GM12875 (cell line): ENCODE measurements around the gene BMP6.
"Not testable (repeated sequence)": the region's sequence is repeated elsewhere in the genome, so short reads cannot be mapped to it uniquely, and the experiment has no call there.

Experiments
- H3K4me3 ChIP-seq: one replicate; pipeline ENCODE4 v1.5.1; 2011; ENCODE audit warnings: low read depth, low read length, control low read depth
- TF ChIP-seq, protein P1 (sequence below): IDR thresholded peaks from 2 replicates; pipeline ENCODE4 v1.5.1; 2011; ENCODE audit warnings: low read depth, mild to moderate bottlenecking, control low read depth, inconsistent platforms, low read length, moderate library complexity, borderline replicate concordance; ENCODE audit not compliant: insufficient read depth

The BMP6 gene

DNA sequence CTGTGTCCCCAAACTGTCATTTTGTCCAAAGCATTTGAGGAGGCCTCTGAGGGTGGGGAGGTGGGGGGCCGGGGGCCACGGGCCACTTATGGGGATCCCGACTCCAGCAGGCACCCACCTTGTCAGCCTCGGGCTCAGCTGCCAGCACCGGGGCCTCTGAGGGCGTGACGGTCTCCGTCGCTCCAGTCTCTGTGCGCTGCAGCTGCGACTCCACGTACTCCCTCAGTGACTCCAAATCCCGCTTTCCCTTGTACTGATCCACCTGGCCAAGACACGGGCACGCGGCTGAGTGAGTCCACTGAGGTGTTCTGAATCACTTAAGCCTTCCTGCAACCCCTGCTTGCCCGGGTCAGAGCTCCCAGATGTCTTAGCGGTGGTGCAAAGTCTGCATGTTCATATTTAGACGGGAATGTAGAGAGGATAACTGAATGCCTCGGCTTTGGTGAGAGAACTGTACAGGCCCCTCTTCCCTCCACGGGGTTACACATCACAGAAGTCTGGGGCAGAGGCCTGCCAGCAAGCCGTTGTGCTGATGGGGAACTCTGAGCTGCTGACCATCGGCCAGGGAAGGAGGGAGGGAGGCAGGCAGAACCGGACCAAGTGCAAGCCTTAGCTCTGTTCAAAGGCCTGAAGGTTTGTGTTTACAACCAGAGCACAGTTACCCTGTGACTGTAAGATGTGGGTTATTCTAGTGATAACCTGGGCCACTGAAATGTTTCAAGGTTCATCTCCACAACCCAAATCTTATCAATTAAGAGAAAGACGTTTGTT is 162.9 kb downstream of the BMP6 start:
- TF ChIP-seq, protein P1, sequence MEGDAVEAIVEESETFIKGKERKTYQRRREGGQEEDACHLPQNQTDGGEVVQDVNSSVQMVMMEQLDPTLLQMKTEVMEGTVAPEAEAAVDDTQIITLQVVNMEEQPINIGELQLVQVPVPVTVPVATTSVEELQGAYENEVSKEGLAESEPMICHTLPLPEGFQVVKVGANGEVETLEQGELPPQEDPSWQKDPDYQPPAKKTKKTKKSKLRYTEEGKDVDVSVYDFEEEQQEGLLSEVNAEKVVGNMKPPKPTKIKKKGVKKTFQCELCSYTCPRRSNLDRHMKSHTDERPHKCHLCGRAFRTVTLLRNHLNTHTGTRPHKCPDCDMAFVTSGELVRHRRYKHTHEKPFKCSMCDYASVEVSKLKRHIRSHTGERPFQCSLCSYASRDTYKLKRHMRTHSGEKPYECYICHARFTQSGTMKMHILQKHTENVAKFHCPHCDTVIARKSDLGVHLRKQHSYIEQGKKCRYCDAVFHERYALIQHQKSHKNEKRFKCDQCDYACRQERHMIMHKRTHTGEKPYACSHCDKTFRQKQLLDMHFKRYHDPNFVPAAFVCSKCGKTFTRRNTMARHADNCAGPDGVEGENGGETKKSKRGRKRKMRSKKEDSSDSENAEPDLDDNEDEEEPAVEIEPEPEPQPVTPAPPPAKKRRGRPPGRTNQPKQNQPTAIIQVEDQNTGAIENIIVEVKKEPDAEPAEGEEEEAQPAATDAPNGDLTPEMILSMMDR, result no peak
- H3K4me3 ChIP-seq, result no peak overlapping the region

DNA sequence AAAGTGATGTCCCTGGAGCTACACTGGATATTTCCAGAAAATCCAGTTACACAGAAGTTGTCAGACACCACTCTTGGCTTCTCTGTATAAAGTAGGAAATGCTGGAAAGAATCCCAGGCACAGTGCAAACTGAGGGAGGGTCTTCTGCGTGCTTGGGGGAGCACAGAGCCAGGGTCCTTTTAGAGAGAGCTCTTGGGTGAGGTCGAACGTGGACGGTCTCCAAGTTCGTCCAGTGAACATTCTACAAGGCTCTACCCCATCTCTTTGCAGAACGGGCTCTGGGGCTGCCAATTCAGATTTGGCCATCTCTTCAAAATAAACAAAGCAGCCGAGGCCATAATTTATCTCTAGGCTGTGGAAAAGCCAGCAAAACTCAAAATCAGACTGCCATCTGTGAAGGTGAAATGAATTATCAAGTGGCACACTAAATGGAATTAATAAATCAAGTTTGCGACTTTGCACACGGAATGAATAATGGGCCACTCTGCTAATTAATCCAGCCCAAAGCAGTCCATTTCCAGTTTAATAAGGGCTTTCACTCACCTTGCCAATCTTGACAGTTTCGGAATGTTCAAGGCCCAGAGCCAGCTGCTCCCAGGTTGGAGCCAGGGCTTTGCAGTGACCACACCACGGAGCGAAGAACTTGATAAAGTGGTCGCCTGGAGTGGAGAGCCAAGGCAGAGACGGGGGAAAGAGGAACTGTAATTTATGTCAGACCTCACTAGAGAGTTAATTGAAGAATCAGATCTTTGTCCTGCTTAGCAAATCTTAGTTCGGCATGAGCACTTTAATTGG is 165.4 kb downstream of the BMP6 start:
- no peak overlapping the region for H3K4me3 ChIP-seq
- TF ChIP-seq, protein P1, result no peak

DNA sequence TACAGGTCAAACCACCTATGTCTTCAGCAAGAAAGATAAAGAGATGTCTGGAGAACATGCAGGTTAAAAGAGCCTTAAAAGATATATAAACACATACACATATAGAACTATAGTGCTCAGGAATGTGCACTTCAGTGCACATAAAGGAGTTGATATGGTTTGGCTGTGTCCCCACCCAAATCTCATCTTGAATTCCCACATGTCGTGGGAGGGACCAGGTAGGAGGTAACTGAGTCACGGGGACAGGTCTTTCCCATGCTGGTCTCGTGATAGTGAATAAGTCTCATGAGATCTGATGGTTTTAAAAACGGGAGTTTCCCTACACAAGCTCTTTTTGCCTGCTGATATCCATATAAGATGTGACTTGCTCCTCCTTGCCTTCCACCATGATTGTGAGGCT is 166.5 kb downstream of the BMP6 start:
- not testable (repeated sequence) for H3K4me3 ChIP-seq

DNA sequence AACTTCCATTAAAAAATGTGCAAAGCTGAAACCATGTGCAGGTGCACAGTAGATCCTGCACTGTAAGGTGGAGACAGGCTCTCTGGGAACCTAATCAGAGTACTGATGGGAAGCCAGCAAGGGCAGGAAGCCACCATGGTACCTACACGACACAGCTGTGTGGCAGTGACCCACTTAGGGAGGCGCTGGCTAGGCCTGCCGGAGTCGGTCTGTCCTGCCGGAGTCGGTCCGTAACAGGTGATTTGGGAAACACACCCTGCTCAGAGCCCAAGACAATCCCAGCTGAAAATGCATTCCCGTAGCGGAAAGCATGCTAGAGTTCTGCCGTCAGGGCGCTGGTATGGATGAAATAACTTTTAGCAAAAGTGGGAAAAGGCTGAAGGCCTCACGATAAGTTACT is 167.4 kb downstream of the BMP6 start:
- TF ChIP-seq, protein P1, result no peak
- H3K4me3 ChIP-seq, result no peak overlapping the region

DNA sequence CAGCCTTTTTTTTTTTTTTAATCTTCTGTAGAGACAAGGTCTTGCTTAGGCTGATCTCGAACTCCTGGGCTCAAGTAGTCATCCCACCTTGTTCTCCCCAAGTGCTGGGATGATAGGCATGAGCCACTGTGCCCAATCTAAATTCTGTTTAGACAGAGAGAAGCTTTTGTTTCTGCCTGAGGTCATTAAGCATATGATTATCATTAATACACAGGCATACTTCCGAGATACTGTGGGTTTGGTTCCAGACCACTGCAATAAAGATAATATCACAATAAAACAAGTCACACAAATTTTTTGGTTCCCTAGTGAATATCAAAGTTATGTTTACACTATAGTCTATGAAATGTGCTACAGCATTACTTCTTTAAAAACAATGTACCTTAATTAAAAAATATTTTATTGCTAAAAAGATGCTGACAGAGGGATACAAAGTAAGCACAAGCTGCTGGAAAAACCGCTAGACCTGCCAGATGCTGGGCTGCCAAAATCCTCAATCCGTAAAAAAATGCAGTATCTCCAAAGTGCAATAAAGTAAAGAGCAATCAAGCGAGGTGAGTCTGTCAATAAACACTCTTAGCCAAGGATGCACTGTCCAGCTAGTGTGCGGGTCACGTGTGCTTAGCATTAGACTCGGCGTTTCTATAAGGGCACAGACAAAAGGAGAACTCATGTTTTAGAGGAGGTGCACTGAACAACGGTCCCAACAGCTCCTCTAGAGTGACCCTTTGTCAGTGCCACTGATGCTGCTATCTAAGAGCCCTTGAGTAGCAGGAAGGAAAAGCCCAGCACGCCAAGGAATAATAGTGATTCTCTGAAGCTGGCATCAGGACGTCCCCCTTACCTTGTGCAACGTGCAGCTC is 168.6 kb downstream of the BMP6 start:
- TF ChIP-seq, protein P1, result no peak
- no peak overlapping the region for H3K4me3 ChIP-seq

DNA sequence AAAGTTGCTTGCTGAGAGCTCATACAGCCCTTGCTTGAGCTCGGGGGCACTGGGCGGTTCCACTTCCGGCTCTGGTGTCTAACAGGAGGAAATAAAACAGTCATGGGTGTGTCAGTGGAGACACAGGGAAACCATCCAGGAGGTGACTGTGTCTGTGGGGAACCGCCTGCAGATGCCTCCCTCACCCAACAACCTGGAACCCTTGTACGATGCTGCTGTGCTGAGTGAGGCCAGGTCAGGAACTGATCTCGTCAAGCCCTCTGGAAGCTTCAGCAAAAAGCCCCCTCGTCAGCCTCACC is 169.2 kb downstream of the BMP6 start:
- no peak overlapping the region for H3K4me3 ChIP-seq
- TF ChIP-seq, protein P1, result no peak

DNA sequence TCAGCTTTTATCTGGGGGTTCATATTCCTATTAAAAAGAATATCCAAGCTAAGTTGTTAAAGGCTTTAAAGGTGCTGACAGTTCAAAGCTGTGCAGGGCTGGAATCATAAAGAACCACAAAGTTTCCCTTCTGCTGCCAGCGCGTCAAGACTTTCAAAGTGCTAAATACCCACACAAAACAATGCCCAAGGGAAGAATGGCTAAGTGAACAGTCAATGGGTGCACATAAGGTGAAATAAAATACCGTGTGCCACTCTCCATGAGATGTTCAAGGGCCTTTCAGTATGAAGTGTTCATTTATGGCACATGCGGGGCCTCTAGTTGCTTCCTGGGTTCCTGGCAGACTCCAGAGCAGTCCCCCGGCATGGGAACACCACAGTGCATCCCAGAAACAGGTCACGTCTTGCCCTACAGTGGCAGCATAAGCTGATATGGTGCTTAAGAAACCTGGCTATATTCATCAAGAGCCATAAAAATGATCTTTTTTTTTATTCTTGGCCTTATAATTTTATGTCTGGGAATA is 170.6 kb downstream of the BMP6 start:
- TF ChIP-seq, protein P1, result no peak
- H3K4me3 ChIP-seq, result no peak overlapping the region
